PFSK-1 (cell line): ENCODE measurements around the gene IL36RN.

Experiments
- POLR2AphosphoS5 ChIP-seq: IDR thresholded peaks from 2 replicates; pipeline ENCODE4 v1.6.1; 2012; ENCODE audit warnings: low read depth, mild to moderate bottlenecking, control low read depth, low read length, moderate library complexity
- TAF1 ChIP-seq: IDR thresholded peaks from 2 replicates; pipeline ENCODE4 v1.6.1; 2012; ENCODE audit warnings: low read length, control low read depth, borderline replicate concordance; ENCODE audit not compliant: insufficient read depth
- TF ChIP-seq, protein P1 (sequence below), 2 experiments: IDR thresholded peaks; 2 replicates each; pipeline versions ENCODE4 v1.6.1 to v1.8.0; 2011 to 2012; ENCODE audit warnings: low read depth in 2 of 2, low read length in 2 of 2, control low read depth in 1 of 2, inconsistent platforms in 1 of 2, mild to moderate bottlenecking in 1 of 2, moderate library complexity in 1 of 2; ENCODE audit not compliant: insufficient read depth in 1 of 2

DNA sequence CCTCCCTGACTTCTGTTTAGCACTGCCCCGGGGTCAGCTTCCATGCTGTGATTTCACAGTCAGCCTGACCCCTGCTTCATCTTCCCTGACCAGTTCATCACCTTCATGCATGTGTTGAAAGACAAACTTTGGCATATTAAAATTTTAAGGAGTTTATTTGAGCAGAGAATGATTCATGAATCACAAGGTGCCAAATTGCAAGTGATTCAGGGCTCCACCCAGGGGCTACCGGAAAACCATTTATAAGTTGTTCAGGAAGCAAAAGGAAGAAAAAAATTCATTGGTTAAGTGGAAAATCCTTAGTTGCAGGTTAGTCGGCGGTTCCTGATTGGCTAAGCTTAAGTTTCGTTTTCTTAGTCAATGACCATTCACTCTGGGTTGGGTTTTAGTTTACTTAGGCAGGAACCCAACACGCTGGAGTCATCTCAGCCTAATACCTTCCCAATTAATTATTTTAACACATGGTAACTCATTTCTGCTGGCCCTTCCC, 19.4 kb downstream of the IL36RN start:
- TF ChIP-seq POLR2AphosphoS5 (no peak), TAF1 (no peak)
- TF ChIP-seq, protein P1, sequence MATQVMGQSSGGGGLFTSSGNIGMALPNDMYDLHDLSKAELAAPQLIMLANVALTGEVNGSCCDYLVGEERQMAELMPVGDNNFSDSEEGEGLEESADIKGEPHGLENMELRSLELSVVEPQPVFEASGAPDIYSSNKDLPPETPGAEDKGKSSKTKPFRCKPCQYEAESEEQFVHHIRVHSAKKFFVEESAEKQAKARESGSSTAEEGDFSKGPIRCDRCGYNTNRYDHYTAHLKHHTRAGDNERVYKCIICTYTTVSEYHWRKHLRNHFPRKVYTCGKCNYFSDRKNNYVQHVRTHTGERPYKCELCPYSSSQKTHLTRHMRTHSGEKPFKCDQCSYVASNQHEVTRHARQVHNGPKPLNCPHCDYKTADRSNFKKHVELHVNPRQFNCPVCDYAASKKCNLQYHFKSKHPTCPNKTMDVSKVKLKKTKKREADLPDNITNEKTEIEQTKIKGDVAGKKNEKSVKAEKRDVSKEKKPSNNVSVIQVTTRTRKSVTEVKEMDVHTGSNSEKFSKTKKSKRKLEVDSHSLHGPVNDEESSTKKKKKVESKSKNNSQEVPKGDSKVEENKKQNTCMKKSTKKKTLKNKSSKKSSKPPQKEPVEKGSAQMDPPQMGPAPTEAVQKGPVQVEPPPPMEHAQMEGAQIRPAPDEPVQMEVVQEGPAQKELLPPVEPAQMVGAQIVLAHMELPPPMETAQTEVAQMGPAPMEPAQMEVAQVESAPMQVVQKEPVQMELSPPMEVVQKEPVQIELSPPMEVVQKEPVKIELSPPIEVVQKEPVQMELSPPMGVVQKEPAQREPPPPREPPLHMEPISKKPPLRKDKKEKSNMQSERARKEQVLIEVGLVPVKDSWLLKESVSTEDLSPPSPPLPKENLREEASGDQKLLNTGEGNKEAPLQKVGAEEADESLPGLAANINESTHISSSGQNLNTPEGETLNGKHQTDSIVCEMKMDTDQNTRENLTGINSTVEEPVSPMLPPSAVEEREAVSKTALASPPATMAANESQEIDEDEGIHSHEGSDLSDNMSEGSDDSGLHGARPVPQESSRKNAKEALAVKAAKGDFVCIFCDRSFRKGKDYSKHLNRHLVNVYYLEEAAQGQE (IDR thresholded peaks at IDR 0.05; ENCODE audit: insufficient read depth in 1 of 2, low read depth in 2 of 2, low read length in 2 of 2): no peak
